HG03469 (cell line): ENCODE results near the gene CFAP44.
"Not testable (repeated sequence)": the region's sequence is repeated elsewhere in the genome, so short reads cannot be mapped to it uniquely, and the experiment has no call there.

Experiments
- ATAC-seq: cut with Tn5 transposase; IDR thresholded peaks from one replicate; pipeline ENCODE4 v1.9.1; 2021; ENCODE audit warnings: mild to moderate bottlenecking, moderate library complexity, moderate number of reproducible peaks; ENCODE audit not compliant: unreplicated experiment

CFAP44 gene, protein sequence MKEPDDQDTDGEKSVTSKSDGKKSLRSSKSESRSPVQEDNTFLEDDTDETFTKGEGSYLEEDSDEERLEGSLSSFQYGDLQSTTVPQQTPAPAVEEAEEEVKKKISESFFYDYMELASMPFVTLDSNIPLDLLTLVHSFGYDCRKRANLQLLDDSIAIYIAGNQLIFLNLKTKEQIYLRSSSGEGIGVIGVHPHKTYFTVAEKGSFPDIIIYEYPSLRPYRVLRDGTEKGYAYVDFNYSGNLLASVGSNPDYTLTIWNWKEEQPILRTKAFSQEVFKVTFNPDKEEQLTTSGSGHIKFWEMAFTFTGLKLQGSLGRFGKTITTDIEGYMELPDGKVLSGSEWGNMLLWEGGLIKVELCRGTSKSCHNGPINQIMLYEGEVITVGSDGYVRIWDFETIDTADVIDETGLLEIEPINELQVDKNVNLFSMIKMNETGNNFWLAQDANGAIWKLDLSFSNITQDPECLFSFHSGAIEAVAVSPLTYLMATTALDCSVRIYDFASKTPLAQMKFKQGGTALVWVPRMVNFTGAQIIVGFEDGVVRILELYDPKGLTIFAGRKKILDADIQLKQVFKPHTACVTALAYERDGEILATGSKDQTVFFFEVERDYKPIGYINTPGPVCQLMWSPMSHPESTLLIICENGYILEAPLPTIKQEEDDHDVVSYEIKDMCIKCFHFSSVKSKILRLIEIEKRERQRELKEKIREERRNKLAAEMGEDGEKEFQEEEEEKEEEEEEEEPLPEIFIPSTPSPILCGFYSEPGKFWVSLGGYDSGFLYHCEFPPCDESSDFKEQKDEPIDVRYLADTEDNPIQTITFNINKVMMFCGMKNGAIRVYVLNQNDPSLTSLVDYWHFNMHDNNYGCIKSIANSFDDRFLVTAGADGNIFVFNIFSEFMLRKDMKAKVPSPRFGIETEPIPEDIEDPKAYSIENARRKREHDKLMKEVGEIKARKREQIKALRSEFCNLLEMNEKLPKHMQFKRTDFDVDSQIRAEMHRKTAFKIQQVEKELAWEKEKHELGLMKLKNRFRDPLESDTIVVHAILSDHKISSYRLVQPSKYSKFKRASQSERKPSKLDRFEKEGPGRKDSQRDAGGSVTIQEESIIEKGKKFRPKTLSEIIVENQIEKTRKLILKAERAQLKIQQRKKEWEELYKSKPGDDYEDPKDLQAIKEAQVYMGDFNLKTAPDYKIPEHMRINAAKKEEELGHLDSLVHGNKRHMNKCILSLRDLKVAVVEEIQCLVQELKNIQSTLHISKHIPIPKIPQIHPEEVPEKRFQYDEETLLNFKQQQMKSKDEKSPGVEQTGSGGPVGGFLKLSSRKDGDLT (N-terminal part only)

GRCh38 chr3:113441051-113441770 lies at the start of gene CFAP44:
CFAP44 (minus strand) TSS chr3:113441493; CDS start chr3:113433664, 7,829 bp downstream.
- no peak for ATAC-seq

DNA sequence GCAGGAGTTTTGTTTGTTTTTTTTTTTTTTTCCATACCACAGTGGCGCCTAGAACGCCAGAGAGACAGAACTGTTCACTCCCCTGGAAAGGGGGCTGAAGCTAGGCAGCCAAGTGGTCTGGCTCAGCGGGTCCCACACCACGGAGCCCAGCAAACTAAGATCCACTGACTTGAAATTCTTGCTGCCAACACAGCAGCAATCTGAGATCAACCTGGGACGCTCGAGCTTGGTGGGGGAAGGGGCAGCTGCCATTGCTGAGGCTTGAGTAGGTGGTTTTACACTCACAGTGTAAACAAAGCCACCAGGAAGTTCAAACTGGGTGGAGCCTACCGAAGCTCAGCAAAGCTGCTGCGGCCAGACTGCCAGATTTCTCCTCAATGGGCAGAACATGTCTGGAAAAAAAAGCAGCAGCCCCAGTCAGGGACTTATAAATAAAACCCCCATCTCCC lies 43.9 kb upstream of the CFAP44 start:
- ATAC-seq = no peak

GRCh38 chr3:113468539-113468938 lies 27.2 kb upstream of the CFAP44 start:
- no peak for ATAC-seq

DNA sequence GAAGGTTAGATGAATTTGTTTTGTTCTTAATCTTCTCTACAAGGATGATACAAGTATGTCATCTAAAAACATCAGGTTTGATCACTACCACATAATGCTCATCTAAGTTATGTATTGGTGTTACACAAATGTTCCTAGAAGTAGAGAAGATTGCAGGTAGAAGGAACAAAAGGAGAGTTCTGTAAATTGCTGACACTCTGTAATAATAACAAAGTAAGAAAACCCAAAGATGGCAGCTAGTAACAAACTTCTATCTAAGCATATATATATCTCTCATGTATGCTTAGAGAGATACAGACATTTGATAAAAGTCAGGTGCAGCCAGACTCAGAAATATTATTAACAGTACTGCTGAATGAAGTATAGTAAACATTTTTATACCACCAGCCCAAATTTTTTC lies 20.2 kb upstream of the CFAP44 start:
- ATAC-seq = no peak

- not testable (repeated sequence) for ATAC-seq
These were observed 17.3 kb upstream of the CFAP44 start for GRCh38 chr3:113458554-113458953.

DNA sequence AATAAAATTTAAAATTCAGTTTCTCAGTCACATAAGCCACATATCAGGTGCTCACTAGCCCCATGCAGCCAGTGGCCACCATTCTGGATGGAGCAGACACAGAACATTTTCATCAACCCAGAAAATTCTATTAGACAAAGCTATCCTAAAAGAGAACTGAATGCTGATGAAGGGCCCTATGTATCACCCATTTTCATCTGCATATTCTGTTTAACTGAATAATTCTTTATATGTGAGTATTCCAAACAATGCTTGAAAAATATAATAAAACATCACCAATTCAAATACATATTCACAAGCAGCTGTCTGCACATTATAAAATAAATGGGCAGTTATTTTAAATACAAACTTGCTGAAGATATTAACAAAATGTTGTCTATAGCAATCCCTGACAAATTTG lies 14.2 kb upstream of the CFAP44 start:
- ATAC-seq = no peak

DNA sequence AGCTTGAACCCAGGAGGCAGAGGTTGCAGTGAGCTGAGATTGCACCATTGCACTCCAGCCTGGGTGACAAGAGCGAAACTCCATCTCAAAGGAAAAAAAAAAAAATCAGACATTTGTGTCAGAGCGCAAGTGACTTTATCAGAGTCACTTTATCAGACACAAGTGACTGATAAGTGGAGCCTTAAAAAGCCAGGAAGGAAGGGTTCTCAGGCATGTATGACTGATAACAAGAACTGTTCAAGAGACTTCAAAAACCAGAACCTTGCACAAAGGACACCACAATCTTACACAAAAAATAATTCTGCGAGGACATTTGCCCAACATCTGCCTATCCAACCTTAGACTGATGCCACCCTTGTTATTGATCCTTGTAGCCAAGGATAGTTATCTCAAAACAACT lies 13.3 kb upstream of the CFAP44 start:
- ATAC-seq = no peak

- ATAC-seq = no peak
These were observed 12.8 kb upstream of the CFAP44 start for GRCh38 chr3:113454057-113454456.

DNA sequence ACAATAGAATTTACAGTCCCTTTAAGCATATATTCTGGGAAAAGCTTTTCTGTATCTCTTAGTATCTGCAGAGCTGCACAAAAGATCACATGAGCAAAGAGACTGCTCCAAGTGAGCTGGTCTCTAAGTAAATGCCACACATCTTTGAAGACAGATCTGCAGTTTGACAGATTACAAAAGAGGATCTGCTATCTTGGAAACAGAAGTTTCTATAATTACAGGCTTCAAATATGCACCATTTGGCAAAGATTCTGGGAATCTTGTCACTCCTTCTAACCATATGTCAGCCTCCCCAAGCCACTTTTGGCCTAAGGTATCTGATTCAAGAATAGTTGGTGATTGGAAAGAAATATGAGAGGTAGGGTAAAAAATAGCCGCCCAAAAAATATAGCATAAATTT lies 9.6 kb upstream of the CFAP44 start:
- no peak for ATAC-seq

- ATAC-seq = no peak
These were observed 1.7 kb downstream of the CFAP44 start for GRCh38 chr3:113439606-113440005.

DNA sequence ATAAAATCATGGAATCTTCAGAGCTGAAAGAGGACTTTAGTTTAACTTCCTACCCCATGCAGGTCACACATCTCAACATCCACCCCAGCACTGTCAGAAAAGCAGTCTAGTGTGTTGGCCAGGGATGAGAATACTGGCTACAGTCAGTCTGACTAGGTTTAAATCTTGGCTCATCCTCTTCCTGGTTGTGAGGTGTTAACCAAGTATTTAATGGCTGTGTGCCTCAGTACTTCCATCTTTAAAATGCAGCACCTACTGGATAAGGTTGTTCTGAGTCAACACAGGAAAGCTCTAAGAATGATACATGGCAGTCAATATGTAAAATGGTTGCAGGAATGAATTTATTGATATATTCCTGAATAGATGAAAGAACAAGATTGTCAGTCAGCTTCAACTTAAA lies 3.1 kb downstream of the CFAP44 start:
- ATAC-seq = no peak

- no peak for ATAC-seq
These were observed 3.9 kb downstream of the CFAP44 start for GRCh38 chr3:113437411-113437810.

DNA sequence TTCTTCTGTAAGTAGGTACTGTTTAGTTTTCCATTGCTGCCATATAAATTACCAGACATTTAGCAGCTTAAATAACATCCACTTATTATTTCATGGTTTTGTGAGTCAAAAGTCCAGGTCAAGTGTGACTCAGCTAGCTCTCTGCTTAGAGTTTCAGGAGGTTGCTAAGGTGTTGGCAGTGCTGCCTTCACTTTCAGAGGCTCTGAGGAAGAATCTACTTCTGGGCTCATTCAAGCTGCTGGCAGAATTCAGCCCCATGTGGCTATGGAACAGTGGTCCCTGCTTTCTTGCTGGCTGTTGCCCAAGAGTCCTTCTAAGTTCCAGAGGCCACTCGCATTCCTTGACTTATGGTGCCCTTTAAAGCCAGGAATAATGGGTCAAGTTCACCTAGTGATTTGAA lies 4.5 kb downstream of the CFAP44 start:
- ATAC-seq = no peak

DNA sequence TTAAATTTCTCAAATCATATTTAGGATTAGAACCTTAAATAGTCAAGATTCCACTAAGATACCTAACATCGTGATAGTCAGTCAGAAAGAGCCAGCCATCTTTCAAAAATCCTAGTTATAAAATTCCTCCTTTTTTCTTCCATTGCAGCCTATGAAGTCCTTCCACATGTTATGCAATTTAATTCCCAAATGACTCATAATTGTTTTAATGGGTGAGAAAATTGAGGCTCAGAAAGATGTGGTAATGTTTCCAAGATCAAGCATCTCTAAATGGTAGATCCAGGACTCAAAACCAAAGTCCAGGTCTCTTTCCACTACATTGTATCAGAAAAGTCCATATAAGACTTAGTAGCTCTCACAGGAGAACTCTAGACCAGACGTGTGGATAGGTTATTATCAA lies 9.5 kb downstream of the CFAP44 start:
- no peak for ATAC-seq

DNA sequence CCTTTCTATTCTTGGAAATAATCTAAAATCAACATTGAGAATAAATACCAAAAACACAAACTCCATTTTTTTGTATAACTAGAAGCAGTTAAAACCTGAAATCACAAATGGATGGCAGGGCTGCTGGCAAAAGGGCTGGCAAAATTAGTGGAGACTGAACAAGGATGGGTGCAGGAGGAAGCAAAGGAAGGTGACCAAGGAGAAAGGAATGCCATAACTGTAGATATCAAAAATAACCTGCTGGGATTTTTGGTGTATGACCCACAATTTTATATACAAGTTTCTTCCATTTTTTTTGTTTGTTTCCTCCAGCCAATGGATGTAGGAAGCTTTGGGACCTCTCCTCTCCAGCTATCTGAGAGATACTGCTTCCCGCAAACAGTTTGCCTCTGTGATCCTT lies 12.7 kb downstream of the CFAP44 start:
- no peak for ATAC-seq

DNA sequence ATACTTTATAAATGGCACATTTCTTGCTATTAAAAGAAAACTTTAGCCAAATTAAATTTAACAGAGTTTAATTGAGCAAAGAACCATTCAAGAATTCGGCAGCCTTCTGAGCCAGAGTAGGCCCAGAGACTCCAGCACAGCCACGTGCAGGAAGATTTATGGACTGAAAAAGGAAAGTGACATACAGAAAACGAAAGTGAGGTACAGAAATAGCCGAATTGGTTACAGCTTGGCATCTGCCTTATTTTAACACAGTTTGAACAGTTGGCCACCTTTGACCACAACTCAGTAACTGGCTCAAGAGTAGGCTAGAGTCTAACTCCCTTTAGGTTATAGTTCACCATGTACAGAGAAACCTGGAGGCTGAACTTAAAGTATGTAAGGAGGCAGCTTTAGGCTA lies 17.6 kb downstream of the CFAP44 start:
- no peak for ATAC-seq

GRCh38 chr3:113421082-113421481 lies 20.2 kb downstream of the CFAP44 start:
- ATAC-seq = no peak

DNA sequence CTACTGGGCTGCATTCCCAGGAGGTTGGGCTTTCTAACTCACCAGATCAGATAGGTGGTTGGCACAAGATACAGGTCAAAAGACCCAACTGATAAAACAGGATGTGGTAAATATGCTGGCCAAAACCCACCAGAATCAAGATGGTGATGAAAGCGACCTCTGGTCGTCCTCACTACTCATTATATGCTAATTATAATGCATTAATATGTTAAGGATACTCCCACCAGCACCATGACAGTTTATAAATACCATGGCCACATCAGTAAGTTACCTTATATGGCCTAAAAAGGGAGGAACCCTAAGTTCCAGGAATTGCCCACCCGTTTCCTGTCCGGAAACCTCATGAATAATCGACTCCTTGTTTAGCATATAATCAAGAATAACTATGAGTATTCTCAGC lies 31.6 kb downstream of the CFAP44 start:
- no peak for ATAC-seq

DNA sequence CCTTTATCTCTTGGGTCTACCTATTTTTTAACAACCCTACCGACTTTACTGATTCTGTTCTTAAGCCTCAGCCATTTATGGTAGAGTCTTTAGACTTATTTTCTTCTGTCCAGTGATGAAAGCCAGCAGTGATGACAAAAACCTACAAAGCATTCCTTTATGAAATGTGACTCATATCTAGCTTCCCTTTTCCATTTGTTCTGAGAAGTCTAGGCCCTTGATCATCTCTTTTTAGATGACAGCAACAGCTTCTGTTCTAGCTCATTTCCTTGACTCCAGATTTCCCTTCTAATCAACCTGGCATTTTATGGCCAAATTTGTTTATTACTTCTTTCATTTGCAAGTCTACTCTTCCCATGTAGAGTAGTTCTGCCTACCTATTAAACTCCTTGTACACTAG lies 36.1 kb downstream of the CFAP44 start:
- no peak for ATAC-seq

GRCh38 chr3:113404637-113405036 lies 36.7 kb downstream of the CFAP44 start:
- ATAC-seq = no peak
